GM10266 (cell line): ENCODE data around the gene TNK2.
"Not testable (repeated sequence)": the region's sequence is repeated elsewhere in the genome, so short reads cannot be mapped to it uniquely, and the experiment has no call there.

Experiments
- DNase-seq: peaks from one replicate; pipeline ENCODE4 v3.0.0; 2012; ENCODE audit errors: extremely low spot score
- TF ChIP-seq, protein P1 (sequence below): IDR thresholded peaks from 2 replicates; pipeline ENCODE4 v1.5.1; 2012; ENCODE audit warnings: mild to moderate bottlenecking, low read depth; ENCODE audit not compliant: control insufficient read depth, insufficient read depth; ENCODE audit errors: missing control alignments

Gene TNK2

DNA sequence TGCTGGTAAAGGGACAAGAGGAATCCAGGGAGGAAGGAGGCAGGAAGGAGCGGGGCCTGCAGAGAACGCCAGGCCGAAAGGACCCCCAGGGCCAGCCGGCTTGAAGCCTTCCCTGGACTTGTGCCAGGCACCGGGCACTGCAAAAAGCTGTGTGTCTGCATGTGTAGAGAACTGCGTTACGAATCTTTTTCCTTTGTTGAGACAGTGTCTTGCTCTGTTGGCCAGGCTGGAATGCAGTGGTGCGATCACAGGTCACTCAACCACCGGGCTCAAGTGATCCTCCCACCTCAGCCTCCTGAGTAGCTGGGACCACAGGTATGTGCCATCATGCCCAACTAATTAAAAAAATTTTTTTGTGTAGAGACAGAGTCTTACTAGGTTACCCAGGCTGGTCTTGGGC, 79.6 kb downstream of the TNK2 start:
- TF ChIP-seq, protein P1, sequence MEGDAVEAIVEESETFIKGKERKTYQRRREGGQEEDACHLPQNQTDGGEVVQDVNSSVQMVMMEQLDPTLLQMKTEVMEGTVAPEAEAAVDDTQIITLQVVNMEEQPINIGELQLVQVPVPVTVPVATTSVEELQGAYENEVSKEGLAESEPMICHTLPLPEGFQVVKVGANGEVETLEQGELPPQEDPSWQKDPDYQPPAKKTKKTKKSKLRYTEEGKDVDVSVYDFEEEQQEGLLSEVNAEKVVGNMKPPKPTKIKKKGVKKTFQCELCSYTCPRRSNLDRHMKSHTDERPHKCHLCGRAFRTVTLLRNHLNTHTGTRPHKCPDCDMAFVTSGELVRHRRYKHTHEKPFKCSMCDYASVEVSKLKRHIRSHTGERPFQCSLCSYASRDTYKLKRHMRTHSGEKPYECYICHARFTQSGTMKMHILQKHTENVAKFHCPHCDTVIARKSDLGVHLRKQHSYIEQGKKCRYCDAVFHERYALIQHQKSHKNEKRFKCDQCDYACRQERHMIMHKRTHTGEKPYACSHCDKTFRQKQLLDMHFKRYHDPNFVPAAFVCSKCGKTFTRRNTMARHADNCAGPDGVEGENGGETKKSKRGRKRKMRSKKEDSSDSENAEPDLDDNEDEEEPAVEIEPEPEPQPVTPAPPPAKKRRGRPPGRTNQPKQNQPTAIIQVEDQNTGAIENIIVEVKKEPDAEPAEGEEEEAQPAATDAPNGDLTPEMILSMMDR: no peak
- no peak for DNase-seq

DNA sequence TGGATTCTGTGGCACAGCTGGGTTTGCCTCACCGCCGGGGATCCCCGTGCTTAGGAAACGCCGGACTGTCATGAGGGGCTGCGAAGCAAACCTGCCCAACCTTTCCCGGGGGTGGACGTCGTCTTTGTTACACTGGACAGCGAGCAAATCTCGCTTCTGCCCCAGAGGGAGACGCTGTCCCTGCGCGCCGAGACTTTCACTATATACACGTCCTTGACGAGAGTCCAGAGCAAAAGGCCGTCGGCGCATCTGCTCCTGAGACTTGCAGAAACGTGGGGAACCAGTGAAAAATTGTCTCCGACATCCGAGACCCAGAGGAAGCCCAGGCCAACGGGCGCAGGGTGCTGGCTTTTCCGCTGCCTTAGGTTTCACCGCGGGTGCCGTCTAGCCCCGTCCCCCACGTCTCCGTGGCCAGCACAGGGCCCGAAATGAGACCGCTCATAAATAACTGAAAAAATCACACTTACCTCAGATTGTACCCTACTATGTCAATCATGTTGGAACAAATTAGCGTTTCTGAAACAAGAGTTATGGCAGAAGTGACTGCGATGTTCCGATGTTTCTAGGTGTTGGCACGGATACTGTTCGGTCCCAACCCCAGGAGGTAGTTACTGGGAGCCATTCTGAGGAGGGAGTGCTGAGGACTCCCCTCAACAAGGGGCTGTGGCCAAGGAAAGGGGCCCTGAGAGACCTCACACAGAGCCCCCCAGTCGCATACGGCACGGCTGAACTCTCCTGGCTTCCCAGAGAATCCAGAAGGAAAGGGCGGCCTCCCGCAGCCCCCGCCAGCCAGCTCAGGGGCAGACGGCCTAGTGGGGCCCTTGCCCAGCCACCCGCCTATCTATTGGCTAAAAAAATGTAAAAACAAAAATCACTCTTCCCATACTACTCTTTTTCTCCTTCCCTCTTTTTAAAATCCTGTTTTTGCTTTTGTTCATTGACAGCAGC, 82.2 kb downstream of the TNK2 start:
- DNase-seq: no peak
- TF ChIP-seq, protein P1: no peak

DNA sequence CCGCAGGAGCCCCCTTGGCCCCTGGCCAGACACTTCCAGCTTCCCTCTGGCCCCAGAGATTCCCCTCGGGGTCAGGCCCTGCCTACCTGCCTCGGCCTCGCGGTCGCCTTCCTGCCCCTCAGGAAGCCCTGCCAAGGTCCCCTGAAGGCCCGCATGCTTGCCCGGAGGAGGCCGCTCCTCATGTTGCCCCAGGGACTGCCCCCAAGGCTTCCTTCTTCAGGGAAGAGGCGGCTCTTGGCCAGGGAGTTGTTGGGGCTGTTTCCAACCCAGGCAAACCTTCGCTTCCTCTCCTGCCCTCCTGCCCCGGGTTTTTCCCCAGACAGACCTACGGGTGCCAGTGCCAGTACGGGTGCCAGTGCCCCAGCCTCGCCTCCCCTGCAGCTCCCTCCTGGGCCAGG, 83.2 kb downstream of the TNK2 start:
- TF ChIP-seq, protein P1: no peak
- DNase-seq: no peak

DNA sequence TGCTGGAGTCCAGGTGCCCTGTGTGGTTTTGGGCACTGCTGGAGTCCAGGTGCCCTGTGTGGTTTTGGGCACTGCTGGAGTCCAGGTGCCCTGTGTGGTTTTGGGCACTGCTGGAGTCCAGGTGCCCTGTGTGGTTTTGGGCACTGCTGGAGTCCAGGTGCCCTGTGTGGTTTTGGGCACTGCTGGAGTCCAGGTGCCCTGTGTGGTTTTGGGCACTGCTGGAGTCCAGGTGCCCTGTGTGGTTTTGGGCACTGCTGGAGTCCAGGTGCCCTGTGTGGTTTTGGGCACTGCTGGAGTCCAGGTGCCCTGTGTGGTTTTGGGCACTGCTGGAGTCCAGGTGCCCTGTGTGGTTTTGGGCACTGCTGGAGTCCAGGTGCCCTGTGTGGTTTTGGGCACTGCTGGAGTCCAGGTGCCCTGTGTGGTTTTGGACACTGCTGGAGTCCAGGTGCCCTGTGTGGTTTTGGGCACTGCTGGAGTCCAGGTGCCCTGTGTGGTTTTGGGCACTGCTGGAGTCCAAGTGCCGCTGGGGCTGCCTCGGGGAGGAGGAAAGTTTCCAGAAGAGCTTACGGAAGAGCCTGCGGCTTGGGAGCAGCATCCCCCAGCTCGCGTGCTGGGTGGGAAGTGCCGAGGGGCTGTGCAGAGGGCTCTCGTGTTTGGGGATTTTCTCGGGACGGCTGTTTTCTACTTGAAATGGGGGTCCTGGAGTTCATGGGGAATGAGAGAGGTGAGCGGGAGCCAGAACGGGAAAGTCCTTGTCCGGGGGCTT, 83.7 kb downstream of the TNK2 start:
- DNase-seq: not testable (repeated sequence)

DNA sequence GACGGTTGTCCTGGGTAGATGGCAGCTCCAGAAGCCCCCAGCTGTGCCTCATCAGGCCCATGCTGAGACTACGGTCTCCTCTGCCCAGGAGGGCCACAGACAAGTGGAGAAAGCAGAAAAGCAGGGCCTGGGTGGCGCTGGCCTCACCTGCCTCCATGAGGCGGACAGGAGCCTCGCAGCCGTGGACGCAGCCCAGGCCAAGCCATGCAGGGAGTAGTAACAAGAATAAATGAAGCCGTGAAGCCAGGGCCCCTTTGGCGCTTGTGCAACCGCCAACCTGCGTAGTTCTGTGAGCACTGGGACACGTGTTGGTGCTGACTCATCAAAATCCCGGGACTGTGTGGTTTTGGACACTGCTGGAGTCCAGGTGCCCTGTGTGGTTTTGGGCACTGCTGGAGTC, 84.4 kb downstream of the TNK2 start:
- TF ChIP-seq, protein P1: no peak
- no peak for DNase-seq

DNA sequence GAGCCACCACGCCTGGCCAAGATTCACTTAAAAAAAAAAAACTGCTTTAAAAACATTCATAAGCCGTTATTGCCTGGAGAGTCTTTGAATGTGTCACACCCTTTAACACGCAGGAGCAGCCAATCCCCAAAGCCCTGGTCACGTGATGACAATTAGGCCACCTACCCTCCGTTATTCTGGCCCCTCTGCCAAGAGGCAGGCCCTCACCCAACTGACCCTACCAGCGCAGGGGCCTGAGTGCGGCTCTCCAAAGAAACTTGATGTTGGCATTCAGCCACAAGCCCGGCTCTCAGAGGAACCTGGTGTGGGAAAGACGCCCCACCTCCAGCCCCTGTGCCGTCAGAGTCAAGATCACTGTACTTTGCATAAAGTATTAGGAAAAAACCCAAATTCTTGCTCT, 85.1 kb downstream of the TNK2 start:
- TF ChIP-seq, protein P1: no peak
- DNase-seq: no peak

DNA sequence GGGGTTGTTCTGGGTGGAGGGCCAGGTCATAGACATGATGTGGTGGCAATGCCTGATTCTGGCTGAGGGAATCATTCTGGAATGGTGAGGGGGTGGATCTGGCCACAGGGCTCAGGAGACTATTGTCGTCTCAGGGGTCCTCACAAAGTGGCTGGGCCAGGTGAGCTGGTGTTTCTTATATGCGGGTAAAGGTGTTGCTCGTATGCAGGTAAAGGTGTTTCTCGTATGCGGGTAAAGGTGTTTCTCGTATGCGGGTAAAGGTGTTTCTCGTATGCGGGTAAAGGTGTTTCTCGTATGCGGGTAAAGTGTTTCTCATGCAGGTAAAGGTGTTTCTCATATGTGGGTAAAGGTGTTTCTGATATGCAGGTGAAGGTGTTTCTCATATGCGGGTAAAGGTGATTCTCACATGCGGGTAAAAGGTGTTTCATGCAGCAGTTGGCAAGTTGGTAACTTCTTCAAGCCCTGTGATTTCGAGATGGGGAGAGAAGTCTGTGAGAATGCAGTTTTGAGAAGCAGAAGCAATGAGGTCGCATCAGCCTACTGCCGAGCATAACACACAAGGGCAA, 86.1 kb downstream of the TNK2 start:
- TF ChIP-seq, protein P1: no peak
- DNase-seq: no peak
